HFFc6 (cell line): Measurements from ENCODE around the gene LSM12. TPM values are rescaled to one million over a fixed set of nuclear protein-coding genes. Genes with fewer than 3 reads are reported as not detected.

Experiments
- DNase-seq: peaks from one replicate; pipeline ENCODE4 v3.0.0-alpha.2; 2018
- H3K27ac Mint-ChIP-seq: 2 replicates; pipeline ENCODE4 v1.8.0; 2020; ENCODE audit warnings: mild to moderate bottlenecking, mixed read lengths
- H3K27me3 Mint-ChIP-seq: 2 replicates; pipeline ENCODE4 v1.8.0; 2021; ENCODE audit warnings: mild to moderate bottlenecking, moderate library complexity, mixed read lengths; ENCODE audit not compliant: insufficient read depth
- H3K36me3 Mint-ChIP-seq: 2 replicates; pipeline ENCODE4 v1.8.0; 2021; ENCODE audit warnings: low read depth, mixed read lengths
- H3K4me1 Mint-ChIP-seq: 2 replicates; pipeline ENCODE4 v1.8.0; 2020; ENCODE audit warnings: low read depth, mixed read lengths
- H3K4me3 Mint-ChIP-seq: 2 replicates; pipeline ENCODE4 v1.8.0; 2020; ENCODE audit warnings: mild to moderate bottlenecking, moderate library complexity, mixed read lengths
- H3K9me3 Mint-ChIP-seq: 2 replicates; pipeline ENCODE4 v1.8.0; 2020; ENCODE audit warnings: mild to moderate bottlenecking, mixed read lengths
- long read RNA-seq: library from polyadenylated mRNA; unstranded; transcript quantifications from one replicate; pipeline ENCODE4 v2.0.0, GENCODE V29; 2019
- total RNA-seq, 6 experiments: library from RNA; stranded (reverse); fragmentation: NEBNext Ultra II Directional; extraction: Animal tissue kit (Norgen Biotek cat#: 25700); gene quantifications; 2 replicates in 1 of 6; 3 replicates in 5 of 6; pipeline ENCODE4 v1.2.3, GENCODE V29; 2021
- TF ChIP-seq, protein P1 (sequence below): fragments of 200-600 bp; sonication (generic); IDR thresholded peaks from 2 replicates; pipeline ENCODE4 v1.5.0; 2021; ENCODE audit warnings: antibody characterized with exemption, mild to moderate bottlenecking

The LSM12 gene
- 100 to 1,000 TPM in 1 of 6 experiments, 10 to 100 TPM in 5; 86.6 to 101 (median 94.5) TPM for total RNA-seq
- long read RNA-seq, transcript LSM12-201 (5 exons, 2,308 nt), result major isoform, 79 of 131 reads
- long read RNA-seq, partial matches to known transcripts, result 4 of 131 reads
- long read RNA-seq, other reads (novel, unspliced or antisense), result 45 of 131 reads

DNA sequence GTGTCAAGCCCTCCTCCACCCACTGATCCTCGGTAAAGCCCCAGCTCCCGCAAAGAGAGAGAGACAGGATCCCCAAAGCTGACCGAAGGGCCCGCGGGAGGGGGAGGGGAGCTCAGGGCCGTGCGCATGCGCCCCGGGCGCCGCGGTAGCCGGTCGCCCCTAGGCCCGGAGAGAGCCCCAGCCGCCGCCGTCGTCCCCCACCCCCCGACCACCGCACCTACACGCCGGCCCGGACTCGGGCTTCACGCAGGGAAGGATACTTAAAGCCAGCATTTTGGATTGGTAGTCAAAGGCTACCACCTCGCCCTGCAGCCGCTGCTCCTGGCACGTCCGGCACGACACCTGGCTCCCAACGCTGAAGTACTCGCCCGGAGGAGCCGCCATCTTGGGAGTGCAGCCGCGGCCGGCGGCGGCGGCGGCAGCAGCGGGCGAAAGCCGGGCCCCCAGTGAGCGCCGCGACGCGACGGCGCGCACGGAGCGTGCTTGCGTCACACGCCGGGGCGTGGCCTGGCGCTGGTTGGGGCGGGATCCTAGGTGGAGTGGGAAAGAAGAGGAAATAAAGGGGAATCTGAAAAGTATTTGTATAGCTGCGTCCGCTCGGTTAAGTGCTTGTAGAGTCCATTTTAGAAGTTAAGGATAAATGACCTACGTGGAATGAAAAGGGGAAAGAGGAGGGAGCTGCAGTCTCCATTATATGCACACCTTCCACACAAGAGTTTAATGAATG, at the start of gene LSM12:
LSM12 (minus strand) TSS at position 468 of the 727 bp plus-strand sequence; CDS start at position 384, 84 bp downstream.
- Mint-ChIP-seq H3K9me3 (no peaks in the 10 kb centered on the region), H3K4me1 (peaks cover 49% of the 10 kb centered on the region), H3K36me3 (peaks cover 34% of the 10 kb centered on the region), H3K27me3 (no peaks in the 10 kb centered on the region; the same call in none of the 2 replicates), H3K27ac (peak within 1 kb of the TSS; percentile 93), H3K4me3 (peak within 1 kb of the TSS; percentile 97)
- TF ChIP-seq, protein P1, sequence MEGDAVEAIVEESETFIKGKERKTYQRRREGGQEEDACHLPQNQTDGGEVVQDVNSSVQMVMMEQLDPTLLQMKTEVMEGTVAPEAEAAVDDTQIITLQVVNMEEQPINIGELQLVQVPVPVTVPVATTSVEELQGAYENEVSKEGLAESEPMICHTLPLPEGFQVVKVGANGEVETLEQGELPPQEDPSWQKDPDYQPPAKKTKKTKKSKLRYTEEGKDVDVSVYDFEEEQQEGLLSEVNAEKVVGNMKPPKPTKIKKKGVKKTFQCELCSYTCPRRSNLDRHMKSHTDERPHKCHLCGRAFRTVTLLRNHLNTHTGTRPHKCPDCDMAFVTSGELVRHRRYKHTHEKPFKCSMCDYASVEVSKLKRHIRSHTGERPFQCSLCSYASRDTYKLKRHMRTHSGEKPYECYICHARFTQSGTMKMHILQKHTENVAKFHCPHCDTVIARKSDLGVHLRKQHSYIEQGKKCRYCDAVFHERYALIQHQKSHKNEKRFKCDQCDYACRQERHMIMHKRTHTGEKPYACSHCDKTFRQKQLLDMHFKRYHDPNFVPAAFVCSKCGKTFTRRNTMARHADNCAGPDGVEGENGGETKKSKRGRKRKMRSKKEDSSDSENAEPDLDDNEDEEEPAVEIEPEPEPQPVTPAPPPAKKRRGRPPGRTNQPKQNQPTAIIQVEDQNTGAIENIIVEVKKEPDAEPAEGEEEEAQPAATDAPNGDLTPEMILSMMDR, result no peak
- peak; percentile 83 for DNase-seq

DNA sequence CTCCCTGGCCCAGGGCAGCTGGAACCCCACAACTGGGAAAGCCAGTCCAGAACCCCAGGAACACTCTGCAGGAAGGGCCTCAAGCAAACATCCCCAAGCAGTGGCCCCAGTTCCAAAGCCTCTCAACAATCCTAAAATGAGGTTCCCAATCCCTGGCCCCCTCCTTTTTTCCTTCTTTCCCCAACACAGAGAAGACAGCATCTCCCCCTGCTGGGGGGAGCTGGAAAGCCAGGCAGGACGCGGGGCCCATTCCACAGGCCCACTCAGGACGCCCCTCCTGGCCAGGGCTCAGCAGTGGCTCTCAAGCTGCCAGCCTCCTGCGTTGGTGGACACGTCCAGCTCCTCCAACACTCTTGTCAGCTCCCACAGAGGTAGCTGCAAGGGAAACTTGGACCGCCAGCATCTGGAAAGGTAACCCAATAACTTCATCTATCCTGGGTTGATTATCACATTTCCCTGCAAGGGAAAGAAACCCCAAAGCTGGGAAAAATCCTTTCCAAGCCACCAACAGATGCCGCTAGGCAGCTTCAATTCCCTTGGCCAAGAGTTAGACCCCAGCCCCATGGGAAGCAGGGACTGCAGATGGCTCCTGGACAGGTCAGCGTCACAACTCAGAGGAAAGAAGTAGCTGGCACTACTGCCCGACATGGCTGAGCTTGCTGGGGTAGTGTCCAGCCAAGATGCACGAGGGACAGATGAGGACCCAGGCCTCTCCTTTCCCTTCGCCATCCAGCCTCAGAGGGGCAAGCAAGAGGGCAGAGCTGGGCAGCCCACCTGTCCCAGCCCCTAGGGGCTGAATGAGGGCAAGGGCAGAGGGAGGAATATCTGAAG, 49.3 kb upstream of the LSM12 start:
- Mint-ChIP-seq H3K4me1 (peaks cover 35% of the 10 kb centered on the region), H3K27ac (no peak overlapping the region), H3K27me3 (no peaks in the 10 kb centered on the region; the same call in none of the 2 replicates), H3K9me3 (no peaks in the 10 kb centered on the region), H3K36me3 (no peaks in the 10 kb centered on the region), H3K4me3 (no peak overlapping the region)
- TF ChIP-seq, protein P1, result peak; percentile 94
- peak; percentile 35 for DNase-seq

DNA sequence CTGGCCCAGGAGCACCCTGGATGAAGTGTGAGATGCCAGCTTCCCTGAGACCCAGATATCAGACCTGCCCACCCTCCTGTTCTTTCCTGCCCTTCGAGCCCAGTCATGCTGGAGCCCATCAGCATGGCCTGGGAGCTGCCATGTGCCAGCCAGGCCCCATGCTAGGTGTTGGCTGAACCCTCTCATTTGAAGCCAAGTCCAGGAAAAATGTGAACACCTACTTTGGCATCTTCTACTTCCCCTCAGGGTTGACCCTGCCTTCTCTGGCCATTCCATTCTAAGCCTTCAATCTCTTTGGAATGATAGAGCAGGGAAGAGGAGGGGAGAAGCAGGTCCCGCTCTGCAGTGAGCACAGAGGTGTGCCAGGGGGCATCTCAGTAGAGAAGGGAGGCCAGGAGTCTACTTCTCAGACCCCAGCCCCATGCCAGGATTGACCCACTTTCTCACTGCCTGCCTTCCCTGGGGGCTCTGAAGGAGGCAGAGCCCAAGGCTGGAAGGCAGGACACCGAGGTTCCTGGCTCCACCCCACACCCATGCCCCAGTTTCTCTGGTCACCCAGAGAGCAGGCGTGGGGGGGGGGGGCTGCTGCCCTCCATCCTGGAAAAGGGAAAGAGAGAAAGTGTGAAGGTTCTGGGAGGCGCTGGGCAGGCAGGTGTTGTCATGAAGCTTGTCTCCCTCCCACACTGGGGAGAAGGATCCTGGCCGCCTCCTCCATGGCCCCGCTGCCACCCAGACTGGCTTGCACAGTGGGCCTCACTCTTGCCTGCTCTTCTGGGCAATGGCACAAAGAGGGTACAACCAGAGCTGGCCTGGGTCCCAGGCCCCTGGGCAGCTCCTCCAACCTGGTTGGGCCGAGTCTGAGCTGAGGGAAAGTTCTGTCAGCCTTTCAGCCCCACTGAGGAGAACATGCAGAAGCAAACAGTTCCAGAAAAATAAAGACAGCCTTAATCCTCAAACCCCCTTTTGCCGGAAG, 47.7 kb upstream of the LSM12 start:
- peaks cover 48% of the 10 kb centered on the region for H3K4me1 Mint-ChIP-seq
- H3K27ac Mint-ChIP-seq, result no peak overlapping the region; the same call in 1 of the 2 replicates
- no peaks in the 10 kb centered on the region for H3K36me3 Mint-ChIP-seq
- no peaks in the 10 kb centered on the region for H3K9me3 Mint-ChIP-seq
- DNase-seq, result no peak
- H3K4me3 Mint-ChIP-seq, result no peak overlapping the region
- TF ChIP-seq, protein P1, result no peak
- no peaks in the 10 kb centered on the region; the same call in none of the 2 replicates for H3K27me3 Mint-ChIP-seq

DNA sequence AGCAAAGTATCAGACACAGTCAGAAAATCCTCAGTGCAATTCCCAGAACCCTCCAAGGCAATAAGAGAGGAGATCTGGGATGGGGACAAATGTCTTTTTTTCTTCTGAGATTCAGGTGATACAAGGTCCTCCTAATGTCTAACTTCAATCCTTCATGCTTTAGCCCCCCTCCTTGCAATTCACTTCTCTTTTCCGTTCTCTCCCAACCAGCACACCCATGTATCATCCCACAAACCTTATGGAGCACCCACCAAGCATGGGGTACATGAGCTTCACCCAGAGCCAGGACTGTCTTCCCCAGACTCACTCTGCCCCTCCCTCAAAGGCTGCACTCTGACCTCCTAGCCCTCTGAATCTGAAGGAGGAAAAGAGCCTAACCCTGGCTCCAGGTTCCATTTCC, 46.9 kb upstream of the LSM12 start:
- H3K4me1 Mint-ChIP-seq, result peaks cover 55% of the 10 kb centered on the region

More for the DNA sequence above, 46.9 kb upstream of the LSM12 start:
- Mint-ChIP-seq H3K27ac (peak overlapping the region; percentile 42), H3K9me3 (no peaks in the 10 kb centered on the region), H3K36me3 (no peaks in the 10 kb centered on the region), H3K27me3 (no peaks in the 10 kb centered on the region; the same call in none of the 2 replicates), H3K4me3 (no peak overlapping the region)
- TF ChIP-seq, protein P1, result no peak
- no peak for DNase-seq
